Myocyte (in vitro differentiated cells): ENCODE data around the gene PLPPR5. TPM values are rescaled to one million over a fixed set of nuclear protein-coding genes. Genes with fewer than 3 reads are reported as not detected.
"Not testable (repeated sequence)": the region's sequence is repeated elsewhere in the genome, so short reads cannot be mapped to it uniquely, and the experiment has no call there.

Source experiments
- DNase-seq: peaks from one replicate; pipeline ENCODE4 v3.0.0-alpha.2; 2012; ENCODE audit warnings: low read depth
- polyA plus RNA-seq: library from polyadenylated mRNA; unstranded; fragments of >200 nt; gene quantifications from one replicate; pipeline ENCODE4 v1.2.1, GENCODE V29; 2012; ENCODE audit warnings: missing spikeins
- total RNA-seq: library from RNA; depleted of rRNA; stranded (reverse); fragments of >200 nt; gene quantifications from 2 replicates; pipeline ENCODE4 v1.2.3, GENCODE V29; 2014

Gene PLPPR5, protein sequence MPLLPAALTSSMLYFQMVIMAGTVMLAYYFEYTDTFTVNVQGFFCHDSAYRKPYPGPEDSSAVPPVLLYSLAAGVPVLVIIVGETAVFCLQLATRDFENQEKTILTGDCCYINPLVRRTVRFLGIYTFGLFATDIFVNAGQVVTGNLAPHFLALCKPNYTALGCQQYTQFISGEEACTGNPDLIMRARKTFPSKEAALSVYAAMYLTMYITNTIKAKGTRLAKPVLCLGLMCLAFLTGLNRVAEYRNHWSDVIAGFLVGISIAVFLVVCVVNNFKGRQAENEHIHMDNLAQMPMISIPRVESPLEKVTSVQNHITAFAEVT
- total RNA-seq = 0.10 TPM in 1 of 2 replicates, not detected in the other
- not detected for polyA plus RNA-seq

DNA sequence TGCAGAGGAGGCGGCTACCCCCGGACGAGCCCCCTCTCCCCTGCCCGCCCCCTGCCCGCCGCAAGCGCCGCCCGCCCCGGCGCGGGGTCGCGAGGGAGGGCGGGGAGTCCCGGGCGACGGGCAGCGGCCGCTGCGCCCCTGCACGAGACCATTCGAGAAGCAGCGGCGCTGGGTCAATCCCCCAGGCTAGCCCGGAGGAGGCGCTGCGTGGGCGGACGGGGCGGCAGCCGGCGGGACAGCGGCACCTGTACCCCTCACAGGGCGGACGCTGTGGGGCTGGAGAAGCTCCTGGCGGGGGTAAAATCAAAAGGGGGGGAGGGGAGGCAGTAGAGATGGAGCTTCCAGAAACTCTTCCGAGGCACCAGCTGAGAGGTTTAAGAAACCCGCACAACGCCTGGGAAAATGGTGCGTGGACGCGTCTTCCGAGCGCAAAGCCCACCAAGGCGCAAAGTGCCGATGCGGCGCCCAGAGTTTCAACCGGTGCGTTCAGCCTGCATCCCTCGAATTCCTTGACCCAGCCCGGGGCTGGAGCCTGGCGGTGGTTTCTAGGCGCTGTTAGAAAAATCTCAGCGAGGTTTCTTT, at the start of gene PLPPR5:
Gene PLPPR5, minus strand, starts transcription at position 1 of the 582 bp plus-strand sequence. CDS start 190 bp downstream, outside the sequence.
- DNase-seq = no peak

DNA sequence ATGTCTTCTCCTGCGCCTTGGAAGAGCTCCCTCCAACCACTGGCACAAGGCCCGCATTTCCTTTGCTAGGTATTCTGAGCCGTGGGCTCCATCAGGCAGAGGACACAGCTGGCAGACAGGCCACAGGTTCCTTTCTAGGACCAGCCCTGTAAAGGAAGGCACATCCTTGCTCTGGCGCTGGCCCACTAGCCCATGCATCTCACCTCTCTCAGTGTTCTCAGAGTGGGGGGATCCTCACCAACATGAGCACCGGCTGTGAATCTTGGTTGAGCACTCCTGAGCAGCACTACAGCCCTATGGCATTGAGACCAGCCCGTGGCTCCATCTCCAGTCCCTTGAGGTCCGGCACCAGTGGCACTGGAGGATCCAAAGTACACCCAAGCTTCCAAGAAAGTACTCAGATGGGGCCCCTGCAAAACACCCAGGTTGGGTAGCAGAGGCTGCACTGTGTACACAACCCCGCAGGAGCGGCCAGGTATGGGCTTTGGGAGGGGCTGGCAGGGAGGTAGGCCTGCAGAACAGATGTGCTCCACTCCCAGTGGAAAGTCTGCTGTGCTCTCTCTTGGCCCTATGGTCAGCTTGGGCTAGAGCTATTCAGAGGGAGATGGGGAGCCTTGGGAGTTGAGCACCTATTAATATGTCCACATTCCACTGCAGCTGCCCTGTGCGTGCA, 47.1 kb upstream of the PLPPR5 start:
- no peak for DNase-seq

DNA sequence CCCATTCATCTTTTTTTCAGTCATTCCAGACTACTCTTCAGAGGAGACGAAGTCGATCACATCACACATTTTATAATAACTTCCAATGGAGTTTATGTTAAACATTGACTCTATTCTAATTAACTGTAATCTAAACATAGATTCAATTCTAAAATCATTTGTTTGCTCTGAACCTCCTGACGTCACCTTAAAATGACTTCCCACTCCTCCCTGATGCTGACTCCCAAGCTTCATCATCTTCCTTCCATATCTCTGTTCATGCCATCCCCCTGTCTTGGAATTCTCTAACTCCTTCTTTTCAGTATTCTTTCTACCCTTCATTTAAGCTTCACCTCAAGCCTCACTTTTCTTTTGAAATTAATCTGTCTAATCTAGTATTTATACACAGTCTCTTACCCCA, 45.1 kb upstream of the PLPPR5 start:
- no peak for DNase-seq

DNA sequence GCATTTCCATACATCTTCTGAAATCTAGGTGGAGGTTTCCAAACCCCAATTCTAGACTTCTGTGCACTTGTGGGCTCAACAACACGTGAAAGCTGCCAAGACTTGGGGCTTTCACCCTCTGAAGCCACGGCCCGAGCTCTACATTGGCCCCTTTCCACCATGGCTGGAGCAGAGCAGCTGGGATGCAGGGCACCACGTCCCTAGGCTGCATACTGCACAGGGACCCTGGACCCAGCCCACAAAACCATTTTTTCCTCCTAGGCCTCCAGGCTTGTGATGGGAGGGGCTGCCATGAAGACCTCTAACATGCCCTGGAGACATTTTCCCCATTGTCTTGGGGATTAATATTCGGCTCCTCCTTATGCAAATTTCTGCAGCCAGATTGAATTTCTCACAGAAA, 32.1 kb upstream of the PLPPR5 start:
- DNase-seq = not testable (repeated sequence)

DNA sequence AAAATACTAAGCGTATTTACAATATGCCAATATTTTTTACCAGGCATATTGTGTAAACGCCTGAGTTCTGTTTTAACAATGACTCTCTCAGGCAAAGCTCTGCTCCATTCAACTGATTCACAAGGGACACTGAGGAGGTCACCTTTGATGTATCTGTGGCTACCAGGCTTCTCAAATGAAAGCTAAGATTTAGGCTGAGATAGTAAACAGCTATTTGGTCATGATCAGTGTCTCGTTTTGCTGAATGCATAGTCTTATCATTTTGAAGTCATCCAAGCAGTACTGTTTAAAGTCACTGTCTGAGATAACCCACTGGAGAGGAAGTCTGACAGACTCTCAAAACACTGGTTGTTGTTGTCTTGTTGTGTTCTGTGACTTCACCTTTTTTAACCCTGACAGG, 13.7 kb upstream of the PLPPR5 start:
- DNase-seq = no peak

DNA sequence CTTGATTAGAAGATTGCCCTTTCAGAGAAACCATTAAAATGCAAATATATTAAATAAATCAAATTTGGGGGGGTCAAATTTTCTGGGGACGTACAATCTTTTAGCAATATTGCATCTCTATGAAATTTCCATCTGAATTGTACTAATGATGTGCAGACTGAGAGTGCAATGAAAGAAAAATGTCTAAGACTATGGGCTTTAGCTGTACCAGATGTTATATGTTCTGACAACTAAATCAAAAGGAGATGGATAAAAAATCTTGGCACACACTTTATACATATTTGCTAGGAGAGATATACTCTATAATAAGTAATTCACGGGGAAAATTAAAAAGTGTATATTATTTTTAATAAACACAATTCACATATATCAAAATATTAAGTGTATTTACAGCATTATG, 13.0 kb upstream of the PLPPR5 start:
- DNase-seq = no peak

DNA sequence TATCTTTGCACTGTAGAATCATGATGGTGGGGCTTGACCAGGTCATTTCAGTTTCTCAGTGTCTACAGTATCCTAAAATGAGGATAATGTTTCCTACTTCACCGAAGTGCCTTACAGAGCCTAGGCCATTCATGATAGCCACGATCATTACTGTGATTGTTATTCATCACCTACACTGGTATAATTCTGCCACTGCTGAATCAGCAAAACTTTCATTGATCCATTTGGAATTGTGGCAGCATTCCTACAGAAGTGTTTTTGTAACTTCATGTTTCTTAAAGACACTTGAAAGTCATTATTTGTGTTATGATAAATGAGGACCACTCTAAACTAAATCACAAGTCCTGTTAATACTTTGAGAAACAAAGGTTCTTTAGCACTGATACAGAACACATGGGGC, 6.0 kb upstream of the PLPPR5 start:
- DNase-seq = no peak

DNA sequence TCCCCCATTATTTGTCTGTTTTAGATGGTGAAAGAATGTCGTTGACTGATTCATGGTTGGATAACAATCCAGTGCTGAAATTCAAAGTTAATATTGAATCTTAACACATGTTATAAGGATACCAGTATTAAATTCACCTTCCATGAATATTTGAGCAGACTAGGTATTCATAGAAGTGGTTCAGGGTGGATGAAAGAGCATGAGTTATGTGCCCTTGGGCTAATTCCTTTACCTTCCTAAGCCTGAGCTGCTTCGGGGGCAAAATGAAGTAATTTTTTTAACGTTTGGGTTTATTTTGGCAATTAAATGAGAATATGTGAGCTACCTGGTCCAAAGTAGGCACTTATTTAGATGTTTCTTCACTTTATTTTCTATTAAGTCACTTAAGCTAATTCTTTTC, 2.7 kb upstream of the PLPPR5 start:
- no peak for DNase-seq

DNA sequence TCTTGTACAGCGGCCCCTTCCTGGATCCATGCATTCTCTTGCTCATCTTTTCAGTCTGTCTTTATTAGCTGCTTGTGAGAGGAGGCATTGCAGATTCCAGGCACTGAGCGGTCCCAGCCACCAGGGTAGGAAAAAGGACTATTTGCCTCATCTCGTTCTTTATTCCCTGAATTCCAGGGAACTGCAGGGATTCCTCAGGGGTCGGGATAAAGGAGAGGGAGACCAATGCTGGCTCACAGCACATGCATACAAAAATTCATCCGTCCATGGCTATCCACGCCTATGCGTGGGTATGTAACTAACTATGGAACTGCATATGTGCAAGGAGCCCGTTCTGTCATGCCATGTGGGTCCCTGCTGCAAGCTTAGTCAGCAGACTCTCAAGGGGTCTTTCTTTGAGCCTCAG, 879 bp upstream of the PLPPR5 start:
- no peak for DNase-seq

DNA sequence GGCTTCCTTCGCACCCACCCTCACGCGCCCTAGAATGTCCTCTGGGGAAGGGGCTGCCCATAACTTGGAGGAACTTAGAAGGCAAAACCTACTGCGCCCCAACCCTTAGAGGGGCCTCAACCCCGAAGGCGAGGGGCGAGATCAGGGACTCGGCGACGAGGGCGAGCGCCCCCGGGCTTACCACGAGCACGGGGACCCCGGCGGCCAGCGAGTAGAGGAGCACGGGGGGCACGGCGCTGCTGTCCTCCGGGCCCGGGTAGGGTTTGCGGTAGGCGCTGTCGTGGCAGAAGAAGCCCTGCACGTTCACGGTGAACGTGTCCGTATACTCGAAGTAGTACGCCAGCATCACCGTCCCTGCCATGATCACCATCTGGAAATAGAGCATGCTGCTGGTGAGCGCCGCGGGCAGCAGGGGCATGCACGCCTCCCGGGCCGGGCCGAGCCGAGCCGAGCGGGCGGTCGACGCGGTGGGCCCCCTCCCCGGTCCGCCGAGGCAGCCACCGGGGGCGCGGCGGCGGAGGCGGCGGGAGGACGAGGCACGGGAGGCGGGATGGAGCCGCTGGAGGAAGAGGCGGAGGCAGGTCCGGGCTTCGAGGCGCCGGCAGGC, 304 bp downstream of the PLPPR5 start:
- peak; percentile 24 for DNase-seq

DNA sequence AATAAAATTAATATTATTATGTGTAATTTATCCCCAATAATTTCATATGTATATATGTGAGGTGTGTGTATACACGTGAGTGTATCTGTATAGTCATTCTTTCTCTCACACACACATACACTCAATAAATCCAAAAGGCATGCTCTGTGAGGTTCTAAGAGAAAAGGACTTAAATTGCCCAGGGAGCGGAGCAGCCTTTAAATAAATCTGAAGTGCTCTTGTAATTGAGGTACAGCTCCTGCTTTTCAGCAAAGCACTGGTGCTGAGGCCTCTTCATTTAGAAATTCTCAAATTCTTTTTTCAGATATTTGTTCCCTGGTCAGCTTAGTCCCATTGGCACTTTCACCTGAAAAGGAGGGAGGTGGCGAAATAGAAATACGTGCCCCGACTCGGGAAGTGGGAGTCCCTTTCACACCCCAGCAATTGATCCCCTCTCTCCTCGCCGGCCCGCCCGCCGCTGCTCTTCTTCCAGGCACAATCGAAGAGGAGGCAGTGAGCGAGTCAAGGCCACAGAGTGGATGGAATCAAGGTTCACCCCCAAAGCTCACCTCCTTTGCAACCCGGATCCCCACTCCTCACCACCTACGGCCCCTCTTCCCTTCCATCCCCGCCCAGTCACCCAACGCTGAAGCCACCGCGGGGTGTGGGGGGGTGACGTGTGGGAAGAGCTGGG, 944 bp downstream of the PLPPR5 start:
- no peak for DNase-seq

DNA sequence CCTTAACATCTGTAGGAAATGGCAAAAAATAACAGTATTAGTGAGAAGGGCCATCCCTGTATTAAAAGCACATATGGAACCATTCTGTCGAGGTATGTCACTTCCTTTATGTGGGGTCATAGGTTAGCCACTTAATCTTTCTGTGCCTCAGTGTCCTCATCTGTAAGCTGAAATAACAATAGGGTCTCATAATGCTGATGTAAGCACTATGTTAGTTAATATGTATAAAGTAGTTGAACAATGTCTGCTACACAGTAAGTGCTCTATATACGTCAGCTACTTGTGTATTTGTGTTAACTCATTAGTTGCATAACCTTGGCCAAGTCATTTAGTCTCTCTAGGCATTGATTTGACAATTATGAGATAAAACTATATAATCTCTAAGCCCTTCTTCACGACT, 11.8 kb downstream of the PLPPR5 start:
- no peak for DNase-seq

DNA sequence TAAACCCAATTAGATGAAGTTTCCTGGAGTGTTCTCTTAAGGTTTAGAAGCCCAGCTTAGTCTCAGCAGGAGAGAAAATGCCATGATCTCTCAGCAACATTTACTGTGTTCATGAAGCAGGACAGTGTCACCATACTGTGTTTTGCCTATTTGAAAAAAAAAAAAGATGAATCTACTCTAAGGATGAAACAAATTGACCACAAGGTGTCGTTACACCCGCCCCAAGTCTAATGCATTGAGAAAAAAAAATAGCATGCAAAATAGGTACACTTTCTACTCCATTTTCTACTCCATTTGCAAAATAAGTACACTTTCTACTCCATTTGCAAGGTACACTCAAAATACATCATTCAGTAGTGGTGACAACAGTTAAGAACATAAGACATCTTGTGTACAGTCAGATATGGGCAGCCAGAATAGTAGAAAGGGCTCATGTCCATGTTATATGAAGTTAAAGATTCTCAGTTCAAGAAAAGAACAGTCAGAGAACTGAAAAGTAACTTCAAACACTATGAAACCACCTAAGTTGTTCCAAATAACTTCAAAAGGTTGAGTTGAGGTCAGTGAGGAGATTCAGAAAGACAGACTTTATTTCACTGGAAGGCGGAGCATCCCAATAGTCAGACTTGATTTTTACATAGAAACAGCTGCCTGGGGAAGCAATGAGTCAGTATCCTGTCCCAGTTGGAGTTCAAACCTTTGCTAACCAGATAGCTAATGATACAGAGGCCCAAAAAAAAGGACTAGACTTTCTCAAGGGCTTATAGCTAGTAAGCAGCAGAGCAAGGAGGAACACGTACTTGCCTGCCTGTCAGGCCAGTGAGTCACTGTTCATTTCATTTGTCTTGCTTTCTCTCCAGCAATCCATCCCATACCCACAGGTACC, 13.3 kb downstream of the PLPPR5 start:
- peak; percentile 53 for DNase-seq

DNA sequence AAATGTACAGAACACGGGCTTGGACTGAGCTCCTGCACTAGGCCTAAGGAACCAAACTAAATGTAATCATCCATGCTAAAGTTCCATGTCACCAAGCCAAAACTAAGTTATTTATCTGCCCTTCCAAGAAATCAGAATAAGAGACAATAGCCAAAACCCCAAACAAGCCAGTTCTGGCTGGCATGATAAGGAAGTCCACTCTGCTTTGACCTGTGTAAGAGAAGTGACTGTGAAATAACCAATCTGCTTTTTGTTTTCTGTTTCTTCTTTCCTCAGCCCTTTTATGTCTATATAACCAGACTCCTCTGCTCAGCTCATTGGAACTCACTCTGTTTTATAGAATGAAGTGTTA, 15.1 kb downstream of the PLPPR5 start:
- no peak for DNase-seq

DNA sequence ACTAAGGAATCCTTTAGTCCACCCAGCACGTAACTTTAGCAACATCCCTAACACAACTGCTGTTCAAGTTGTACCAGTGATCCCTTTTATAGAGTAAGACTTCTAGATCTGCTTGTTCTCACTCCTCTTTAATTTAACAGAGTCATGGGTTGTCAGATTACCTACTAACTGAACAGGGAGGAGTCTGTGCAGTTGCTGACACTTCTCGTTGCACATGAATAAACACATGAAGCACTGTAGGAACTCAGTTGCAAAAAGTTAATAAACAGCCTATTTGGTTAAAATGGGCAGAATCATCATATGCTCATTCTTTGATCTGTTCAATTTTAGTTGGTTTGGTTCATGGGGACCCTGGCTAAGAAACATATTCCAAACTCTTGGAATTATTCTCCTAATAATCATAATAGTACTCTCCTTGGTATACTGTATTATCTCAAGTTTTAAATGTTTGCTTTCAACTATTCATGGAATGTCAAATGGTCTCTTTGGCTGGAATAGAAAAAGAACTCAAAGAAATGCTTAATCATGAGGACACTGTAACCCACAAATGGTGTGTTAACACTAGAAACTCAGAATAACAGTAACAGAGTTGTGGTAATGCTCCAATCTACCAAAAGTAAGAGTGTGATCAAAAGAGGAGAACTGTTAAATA, 15.6 kb downstream of the PLPPR5 start:
- DNase-seq = no peak

DNA sequence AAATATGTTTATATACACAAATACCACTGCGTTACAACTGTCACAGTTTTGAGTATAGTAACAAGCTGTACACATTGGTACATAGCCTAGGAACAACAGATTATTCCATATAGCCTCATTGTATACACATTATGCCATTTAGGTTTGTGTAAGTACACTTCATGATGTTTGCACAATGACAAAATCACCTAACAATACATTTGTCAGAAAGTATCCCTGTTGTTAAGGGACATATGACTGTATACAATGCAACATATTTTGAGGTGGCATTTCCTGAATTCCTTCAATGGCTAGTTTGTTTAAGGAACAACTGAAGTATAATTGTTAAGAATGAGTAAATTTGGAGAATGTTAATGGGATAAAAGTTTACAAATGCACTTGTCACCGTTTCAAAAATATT, 19.0 kb downstream of the PLPPR5 start:
- DNase-seq = no peak

DNA sequence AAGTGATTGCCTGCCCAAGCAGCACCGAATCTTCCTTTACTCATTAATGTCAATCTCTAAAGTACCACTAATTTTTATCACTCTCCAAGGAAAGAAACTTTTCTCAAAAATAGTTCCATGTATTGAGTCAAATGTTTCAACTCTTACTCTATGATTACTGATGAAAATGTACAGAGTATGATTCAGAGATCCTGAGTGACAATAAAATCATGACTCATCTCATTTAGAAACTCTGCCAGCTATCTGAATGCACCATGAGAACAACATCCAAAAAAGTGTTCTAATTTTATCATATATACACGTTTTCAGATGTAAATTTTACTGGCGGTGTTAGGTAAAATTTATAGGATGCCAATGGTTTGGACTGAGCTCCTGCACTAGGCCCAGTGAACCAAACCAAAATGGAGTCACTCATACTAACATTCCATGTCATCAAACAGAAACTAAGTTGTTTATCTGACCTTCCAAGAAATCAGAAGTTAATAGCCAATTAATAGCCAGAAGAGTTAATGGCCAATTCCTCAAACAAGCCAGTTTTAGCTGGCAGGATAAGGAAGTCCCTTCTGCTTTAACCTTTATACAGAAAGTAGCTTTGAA, 22.6 kb downstream of the PLPPR5 start:
- DNase-seq = no peak

DNA sequence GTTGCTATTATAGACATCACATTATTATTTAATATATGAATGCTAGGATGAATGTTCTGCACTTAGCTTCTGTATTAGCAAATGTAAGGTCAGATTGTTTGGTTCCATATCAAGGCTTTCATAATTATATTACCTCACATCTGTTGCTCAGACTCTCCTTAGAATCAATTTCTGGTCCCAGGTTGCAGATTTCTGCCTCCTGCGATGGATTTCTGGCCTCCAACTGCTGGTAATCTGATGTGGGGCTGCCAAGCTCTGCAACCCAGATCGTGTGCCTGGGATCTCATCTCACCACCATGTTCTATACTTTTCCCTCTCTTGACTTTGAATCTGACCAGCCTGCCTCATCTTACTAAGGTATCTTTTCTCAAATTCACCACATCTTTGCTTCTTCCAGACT, 25.2 kb downstream of the PLPPR5 start:
- no peak for DNase-seq

DNA sequence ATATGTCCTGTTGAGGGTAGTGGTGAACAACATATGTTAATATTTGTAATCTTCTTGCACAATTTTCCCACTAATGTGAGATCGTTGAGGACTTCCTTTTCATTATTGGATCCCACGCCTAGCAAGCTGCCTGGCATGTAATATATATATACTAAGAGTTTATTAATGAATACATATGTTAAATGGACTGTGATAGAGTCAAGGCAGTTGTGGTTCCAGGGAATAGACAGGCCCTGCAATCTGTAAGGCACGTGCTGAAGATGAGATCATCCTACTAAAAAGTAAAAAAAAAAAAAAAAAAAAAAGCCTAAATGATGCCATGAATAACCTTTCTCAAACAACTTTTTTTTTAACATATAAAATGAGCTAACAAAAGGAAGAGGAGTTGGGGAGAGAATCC, 28.9 kb downstream of the PLPPR5 start:
- DNase-seq = no peak

DNA sequence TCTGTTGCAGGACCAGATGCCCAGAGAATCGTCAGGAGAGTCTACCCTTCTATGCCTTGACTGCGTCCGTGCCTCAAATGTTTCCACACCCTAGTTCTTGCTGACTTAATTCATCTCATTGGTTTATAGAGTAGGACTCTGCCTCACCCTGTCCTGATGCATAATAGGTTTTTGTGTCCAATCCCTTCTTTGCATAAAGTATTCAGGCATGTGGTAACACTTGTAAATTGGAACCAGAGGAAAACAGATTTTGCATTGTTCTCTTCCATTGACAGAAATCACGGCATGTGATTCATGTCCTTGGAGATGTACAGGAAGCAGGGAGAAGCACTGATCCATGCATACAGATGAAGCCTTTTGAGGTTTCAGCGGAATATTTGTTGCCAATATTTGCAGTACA, 29.5 kb downstream of the PLPPR5 start:
- DNase-seq = no peak
